GM21367 (cell line): Measurements from ENCODE around the gene ENKUR.

Source experiments
- ATAC-seq: cut with Tn5 transposase; IDR thresholded peaks from one replicate; pipeline ENCODE4 v1.9.1; 2021; ENCODE audit not compliant: unreplicated experiment

Gene ENKUR

DNA sequence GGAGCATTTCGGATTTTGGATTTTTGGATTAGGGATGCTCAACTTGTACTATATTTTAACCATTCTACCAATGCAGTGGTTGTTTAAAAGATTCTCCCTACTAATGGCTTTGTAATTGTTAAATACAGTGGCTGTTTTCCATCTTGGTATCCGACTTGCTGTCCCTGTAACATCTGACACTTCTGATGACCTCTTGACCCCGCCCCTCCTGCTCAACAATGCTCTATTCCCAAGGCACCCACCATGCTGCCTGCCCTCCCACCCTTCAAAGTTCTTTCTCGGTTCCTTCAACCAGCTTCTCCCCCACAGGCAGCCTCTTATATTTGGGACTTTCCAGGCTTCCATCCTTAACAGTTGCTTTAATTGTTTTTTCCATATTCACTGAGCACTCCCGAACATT is 65.5 kb downstream of the ENKUR start:
- no peak for ATAC-seq

DNA sequence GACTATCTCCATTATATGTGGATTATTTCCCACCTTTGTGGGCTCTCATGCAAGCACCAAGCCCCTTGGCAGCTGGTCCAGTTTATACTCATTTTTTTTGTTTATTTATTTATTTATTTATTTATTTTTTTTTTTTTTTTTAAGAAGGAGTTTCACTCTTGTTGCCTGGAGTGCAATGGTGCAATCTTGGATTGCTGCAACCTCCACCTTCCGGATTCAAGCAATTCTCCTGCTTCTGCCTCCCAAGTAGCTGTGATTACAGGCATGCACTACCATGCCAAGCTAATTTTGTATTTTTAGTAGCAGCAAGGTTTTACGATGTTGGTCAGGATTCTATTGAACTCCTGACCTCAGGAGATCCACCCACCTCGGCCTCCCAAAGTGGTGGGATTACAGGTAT is 66.3 kb downstream of the ENKUR start:
- ATAC-seq, result no peak

- peak; percentile 46 for ATAC-seq
Observed at GRCh38 chr10:24947304-24948097, 68.5 kb downstream of the ENKUR start.

DNA sequence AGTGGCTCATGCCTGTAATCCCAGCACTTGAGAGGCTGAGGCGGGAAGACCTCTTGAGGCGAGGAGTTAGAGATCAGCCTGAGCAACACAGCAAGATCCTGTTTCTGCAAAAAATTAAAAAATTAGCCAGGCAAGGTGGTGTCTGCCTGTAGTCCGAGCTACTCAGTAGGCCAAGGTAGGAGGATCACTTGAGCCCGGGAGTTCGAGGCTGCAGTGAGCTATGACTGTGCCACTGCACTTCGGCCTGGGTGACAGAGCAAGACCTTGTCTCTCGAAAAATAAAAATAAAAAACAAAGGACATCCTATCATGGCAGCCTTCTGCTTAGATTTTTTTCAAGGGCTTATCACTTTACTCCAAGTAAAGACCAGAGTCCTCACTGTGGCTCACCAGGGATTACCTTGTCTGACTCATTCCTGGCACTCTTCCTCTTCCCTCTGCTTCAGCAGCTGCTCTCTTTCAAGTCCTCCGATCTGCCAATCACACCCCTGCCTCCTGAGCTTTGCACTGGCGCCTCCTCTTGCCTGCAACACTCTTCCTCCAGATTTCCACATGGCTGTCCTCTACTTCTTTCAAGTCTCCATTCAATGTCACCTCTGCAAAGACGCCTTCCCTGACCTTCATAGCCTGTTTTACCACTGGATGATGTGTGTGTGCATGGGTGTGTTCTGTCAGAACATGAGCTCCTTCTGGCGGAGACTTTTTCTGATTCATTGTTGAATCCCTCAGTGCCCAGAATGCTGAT is 71.3 kb downstream of the ENKUR start:
- no peak for ATAC-seq

DNA sequence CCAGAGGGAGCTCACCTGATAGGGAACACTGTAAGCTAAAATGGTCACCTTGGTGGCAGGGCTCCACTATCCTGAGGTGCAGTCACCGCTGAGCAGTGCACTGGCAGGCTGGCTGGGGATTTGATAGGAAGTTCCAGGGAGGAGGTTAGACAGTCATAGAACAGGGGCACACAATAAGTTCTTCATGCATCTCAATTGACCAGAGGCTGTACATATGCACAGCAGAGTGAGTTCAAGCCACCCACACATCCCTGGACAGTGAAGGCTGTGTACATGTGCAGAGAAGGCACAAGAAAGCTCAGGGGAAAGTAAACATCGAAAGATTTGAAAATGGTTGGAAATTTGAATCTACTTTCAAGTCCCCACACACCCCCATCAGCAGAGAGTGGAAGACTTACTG is 77.4 kb downstream of the ENKUR start:
- ATAC-seq, result no peak

- no peak for ATAC-seq
Observed at GRCh38 chr10:24938076-24938475, 77.9 kb downstream of the ENKUR start.

- ATAC-seq, result no peak
Observed at GRCh38 chr10:24935504-24936292, 80.3 kb downstream of the ENKUR start.
